Measurements from ENCODE around the gene TAS1R1. TPM values are rescaled to one million over a fixed set of nuclear protein-coding genes. Genes with fewer than 3 reads are reported as not detected.

TAS1R1 gene
- polyA plus RNA-seq, 1 donor from 2014 or later, result not detected

GRCh38 chr1:6627031-6627430, 71.9 kb downstream of the TAS1R1 start:
- no peak overlapping the region for H3K27ac ChIP-seq (ENCODE audit: low read length)
- H2AFZ ChIP-seq (ENCODE audit: low read depth, low read length), result no peak overlapping the region
- no peaks in the 10 kb centered on the region for H3K27me3 ChIP-seq (ENCODE audit: insufficient read depth, low read depth, low read length)
- H3K4me2 ChIP-seq (ENCODE audit: low read length), result no peak overlapping the region
- TF ChIP-seq RAD21 (conservative IDR thresholded peaks at IDR 0.05) (no peak), MXI1 (conservative IDR thresholded peaks at IDR 0.05; ENCODE audit: poor library complexity, severe bottlenecking) (no peak), CTCF (IDR thresholded peaks at IDR 0.05; ENCODE audit: poor library complexity, severe bottlenecking) (no peak), REST (IDR thresholded peaks at IDR 0.05; ENCODE audit: borderline replicate concordance) (no peak), SMC3 (conservative IDR thresholded peaks at IDR 0.05; ENCODE audit: poor library complexity) (no peak), POLR2AphosphoS5 (IDR thresholded peaks at IDR 0.05) (no peak), EP300 (conservative IDR thresholded peaks at IDR 0.05; ENCODE audit: poor library complexity, severe bottlenecking) (no peak), EZH2 (IDR thresholded peaks at IDR 0.05; ENCODE audit: borderline replicate concordance, insufficient read depth, low read length, poor library complexity, severe bottlenecking) (no peak), TAF1 (IDR thresholded peaks at IDR 0.05; ENCODE audit: low read depth) (no peak)
- no peaks in the 10 kb centered on the region for H3K36me3 ChIP-seq (ENCODE audit: insufficient read depth, low read length)
- no peaks in the 10 kb centered on the region for H3F3A ChIP-seq (ENCODE audit: insufficient read depth, low read length, poor library complexity, severe bottlenecking)
- peaks cover 17% of the 10 kb centered on the region for H3K79me2 ChIP-seq (replicated peaks; ENCODE audit: insufficient read depth, low read length)
- no peak overlapping the region for H3K9ac ChIP-seq (ENCODE audit: low read length)
- no peaks in the 10 kb centered on the region for H3K9me2 ChIP-seq (ENCODE audit: insufficient read depth, low read length)
- H4K20me1 ChIP-seq (ENCODE audit: insufficient read depth), result no peaks in the 10 kb centered on the region
- no peak overlapping the region for H3K4me3 ChIP-seq (ENCODE audit: low read length)
- no peaks in the 10 kb centered on the region for H3K9me3 ChIP-seq (ENCODE audit: low read length)

- Histone ChIP-seq H3K27me3 (ENCODE audit: insufficient read depth, low read depth, low read length) (no peaks in the 10 kb centered on the region), H2AFZ (ENCODE audit: low read depth, low read length) (no peak overlapping the region), H3K4me2 (ENCODE audit: low read length) (no peak overlapping the region), H3F3A (ENCODE audit: insufficient read depth, low read length, poor library complexity, severe bottlenecking) (no peaks in the 10 kb centered on the region), H3K36me3 (ENCODE audit: insufficient read depth, low read length) (no peaks in the 10 kb centered on the region), H3K9ac (ENCODE audit: low read length) (no peak overlapping the region), H3K79me2 (replicated peaks; ENCODE audit: insufficient read depth, low read length) (peaks cover 17% of the 10 kb centered on the region), H4K20me1 (ENCODE audit: insufficient read depth) (no peaks in the 10 kb centered on the region), H3K9me3 (ENCODE audit: low read length) (no peaks in the 10 kb centered on the region), H3K27ac (ENCODE audit: low read length) (no peak overlapping the region), H3K9me2 (ENCODE audit: insufficient read depth, low read length) (no peaks in the 10 kb centered on the region), H3K4me3 (ENCODE audit: low read length) (no peak overlapping the region)
- no peak for TF ChIP-seq POLR2AphosphoS5 (IDR thresholded peaks at IDR 0.05)
- TF ChIP-seq RAD21 (conservative IDR thresholded peaks at IDR 0.05), result no peak
- no peak for TF ChIP-seq TAF1 (IDR thresholded peaks at IDR 0.05; ENCODE audit: low read depth)
- no peak for TF ChIP-seq REST (IDR thresholded peaks at IDR 0.05; ENCODE audit: borderline replicate concordance)
- no peak for TF ChIP-seq MXI1 (conservative IDR thresholded peaks at IDR 0.05; ENCODE audit: poor library complexity, severe bottlenecking)
- no peak for TF ChIP-seq CTCF (IDR thresholded peaks at IDR 0.05; ENCODE audit: poor library complexity, severe bottlenecking)
- no peak for TF ChIP-seq SMC3 (conservative IDR thresholded peaks at IDR 0.05; ENCODE audit: poor library complexity)
- no peak for TF ChIP-seq EP300 (conservative IDR thresholded peaks at IDR 0.05; ENCODE audit: poor library complexity, severe bottlenecking)
- no peak for TF ChIP-seq EZH2 (IDR thresholded peaks at IDR 0.05; ENCODE audit: borderline replicate concordance, insufficient read depth, low read length, poor library complexity, severe bottlenecking)
These were observed 72.9 kb downstream of the TAS1R1 start for GRCh38 chr1:6627841-6628545.

Data from neural cell (in vitro differentiated cells).